Measurements from ENCODE around the gene SSC4D. TPM values are rescaled to one million over a fixed set of nuclear protein-coding genes. Genes with fewer than 3 reads are reported as not detected.

SSC4D gene
- polyA plus RNA-seq, 1 donor from 2014 or later: 2.5 TPM

DNA sequence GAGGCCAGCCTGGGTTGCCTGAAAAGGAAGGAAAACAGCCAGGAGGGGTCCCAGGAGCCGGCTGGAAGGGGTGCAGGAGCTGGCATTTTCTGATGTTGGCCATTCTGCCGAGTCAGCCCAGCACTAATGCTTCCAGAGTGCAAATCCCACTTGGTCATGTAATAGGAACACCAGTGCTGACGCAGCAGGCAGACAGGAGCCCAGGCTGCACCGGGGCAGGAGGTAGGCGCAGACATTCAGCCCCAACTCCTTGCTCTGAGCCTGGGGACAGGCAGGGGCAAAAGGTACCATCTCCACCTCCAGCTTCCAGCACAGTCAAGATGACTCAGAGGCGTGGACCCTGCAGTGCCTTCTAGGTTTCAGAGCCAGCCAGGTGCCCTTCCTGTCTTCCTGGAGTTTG is 40.5 kb downstream of the SSC4D start:
- no peaks in the 10 kb centered on the region for H3K36me3 ChIP-seq (ENCODE audit: insufficient read depth, low read length)
- H3K9ac ChIP-seq (ENCODE audit: low read length): no peak overlapping the region
- no peaks in the 10 kb centered on the region for H3K9me3 ChIP-seq (ENCODE audit: low read length)
- no peak overlapping the region for H3K4me2 ChIP-seq (ENCODE audit: low read length)
- H3K79me2 ChIP-seq (replicated peaks; ENCODE audit: insufficient read depth, low read length): no peaks in the 10 kb centered on the region
- H3K27ac ChIP-seq (ENCODE audit: low read length): no peak overlapping the region
- no peaks in the 10 kb centered on the region for H3K27me3 ChIP-seq (ENCODE audit: insufficient read depth, low read depth, low read length)
- no peak overlapping the region for H3K4me3 ChIP-seq (ENCODE audit: low read length)
- TF ChIP-seq, protein P1, sequence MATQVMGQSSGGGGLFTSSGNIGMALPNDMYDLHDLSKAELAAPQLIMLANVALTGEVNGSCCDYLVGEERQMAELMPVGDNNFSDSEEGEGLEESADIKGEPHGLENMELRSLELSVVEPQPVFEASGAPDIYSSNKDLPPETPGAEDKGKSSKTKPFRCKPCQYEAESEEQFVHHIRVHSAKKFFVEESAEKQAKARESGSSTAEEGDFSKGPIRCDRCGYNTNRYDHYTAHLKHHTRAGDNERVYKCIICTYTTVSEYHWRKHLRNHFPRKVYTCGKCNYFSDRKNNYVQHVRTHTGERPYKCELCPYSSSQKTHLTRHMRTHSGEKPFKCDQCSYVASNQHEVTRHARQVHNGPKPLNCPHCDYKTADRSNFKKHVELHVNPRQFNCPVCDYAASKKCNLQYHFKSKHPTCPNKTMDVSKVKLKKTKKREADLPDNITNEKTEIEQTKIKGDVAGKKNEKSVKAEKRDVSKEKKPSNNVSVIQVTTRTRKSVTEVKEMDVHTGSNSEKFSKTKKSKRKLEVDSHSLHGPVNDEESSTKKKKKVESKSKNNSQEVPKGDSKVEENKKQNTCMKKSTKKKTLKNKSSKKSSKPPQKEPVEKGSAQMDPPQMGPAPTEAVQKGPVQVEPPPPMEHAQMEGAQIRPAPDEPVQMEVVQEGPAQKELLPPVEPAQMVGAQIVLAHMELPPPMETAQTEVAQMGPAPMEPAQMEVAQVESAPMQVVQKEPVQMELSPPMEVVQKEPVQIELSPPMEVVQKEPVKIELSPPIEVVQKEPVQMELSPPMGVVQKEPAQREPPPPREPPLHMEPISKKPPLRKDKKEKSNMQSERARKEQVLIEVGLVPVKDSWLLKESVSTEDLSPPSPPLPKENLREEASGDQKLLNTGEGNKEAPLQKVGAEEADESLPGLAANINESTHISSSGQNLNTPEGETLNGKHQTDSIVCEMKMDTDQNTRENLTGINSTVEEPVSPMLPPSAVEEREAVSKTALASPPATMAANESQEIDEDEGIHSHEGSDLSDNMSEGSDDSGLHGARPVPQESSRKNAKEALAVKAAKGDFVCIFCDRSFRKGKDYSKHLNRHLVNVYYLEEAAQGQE (IDR thresholded peaks at IDR 0.05; ENCODE audit: borderline replicate concordance): no peak
- TF ChIP-seq MXI1 (conservative IDR thresholded peaks at IDR 0.05; ENCODE audit: poor library complexity, severe bottlenecking): no peak
- no peak for TF ChIP-seq TAF1 (IDR thresholded peaks at IDR 0.05; ENCODE audit: low read depth)
- no peak for TF ChIP-seq POLR2AphosphoS5 (IDR thresholded peaks at IDR 0.05)
- TF ChIP-seq RAD21 (conservative IDR thresholded peaks at IDR 0.05): no peak
- TF ChIP-seq SMC3 (conservative IDR thresholded peaks at IDR 0.05; ENCODE audit: poor library complexity): no peak
- TF ChIP-seq EP300 (conservative IDR thresholded peaks at IDR 0.05; ENCODE audit: poor library complexity, severe bottlenecking): no peak
- TF ChIP-seq EZH2 (IDR thresholded peaks at IDR 0.05; ENCODE audit: borderline replicate concordance, insufficient read depth, low read length, poor library complexity, severe bottlenecking): no peak
- TF ChIP-seq, protein P2, sequence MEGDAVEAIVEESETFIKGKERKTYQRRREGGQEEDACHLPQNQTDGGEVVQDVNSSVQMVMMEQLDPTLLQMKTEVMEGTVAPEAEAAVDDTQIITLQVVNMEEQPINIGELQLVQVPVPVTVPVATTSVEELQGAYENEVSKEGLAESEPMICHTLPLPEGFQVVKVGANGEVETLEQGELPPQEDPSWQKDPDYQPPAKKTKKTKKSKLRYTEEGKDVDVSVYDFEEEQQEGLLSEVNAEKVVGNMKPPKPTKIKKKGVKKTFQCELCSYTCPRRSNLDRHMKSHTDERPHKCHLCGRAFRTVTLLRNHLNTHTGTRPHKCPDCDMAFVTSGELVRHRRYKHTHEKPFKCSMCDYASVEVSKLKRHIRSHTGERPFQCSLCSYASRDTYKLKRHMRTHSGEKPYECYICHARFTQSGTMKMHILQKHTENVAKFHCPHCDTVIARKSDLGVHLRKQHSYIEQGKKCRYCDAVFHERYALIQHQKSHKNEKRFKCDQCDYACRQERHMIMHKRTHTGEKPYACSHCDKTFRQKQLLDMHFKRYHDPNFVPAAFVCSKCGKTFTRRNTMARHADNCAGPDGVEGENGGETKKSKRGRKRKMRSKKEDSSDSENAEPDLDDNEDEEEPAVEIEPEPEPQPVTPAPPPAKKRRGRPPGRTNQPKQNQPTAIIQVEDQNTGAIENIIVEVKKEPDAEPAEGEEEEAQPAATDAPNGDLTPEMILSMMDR (IDR thresholded peaks at IDR 0.05; ENCODE audit: poor library complexity, severe bottlenecking): no peak
- H3F3A ChIP-seq (ENCODE audit: insufficient read depth, low read length, poor library complexity, severe bottlenecking): no peaks in the 10 kb centered on the region
- no peak overlapping the region for H2AFZ ChIP-seq (ENCODE audit: low read depth, low read length)
- no peaks in the 10 kb centered on the region for H4K20me1 ChIP-seq (ENCODE audit: insufficient read depth)
- no peaks in the 10 kb centered on the region for H3K9me2 ChIP-seq (ENCODE audit: insufficient read depth, low read length)

DNA sequence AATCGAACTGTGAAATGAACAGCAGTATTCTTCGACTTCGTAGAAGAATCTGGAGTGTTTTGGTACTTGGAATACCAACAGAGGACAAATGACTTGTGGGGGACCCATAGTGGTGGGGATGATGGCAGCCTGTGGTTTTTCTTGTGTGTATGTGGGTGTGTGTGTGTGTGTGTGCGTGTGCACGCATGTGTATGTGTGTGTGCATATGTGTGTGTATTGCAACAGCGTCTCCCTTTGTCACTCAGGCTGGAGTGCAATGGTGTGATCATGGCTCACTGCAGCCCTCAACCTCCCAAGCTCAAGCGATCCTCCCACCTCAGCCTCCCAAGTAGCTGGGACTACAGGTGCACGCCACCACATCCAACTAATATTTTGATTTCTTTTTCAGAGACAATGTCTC is 41.3 kb downstream of the SSC4D start:
- Histone ChIP-seq H3K4me2 (ENCODE audit: low read length) (no peak overlapping the region), H3K9ac (ENCODE audit: low read length) (no peak overlapping the region)

More for the DNA sequence above, 41.3 kb downstream of the SSC4D start:
- H3K79me2 ChIP-seq (replicated peaks; ENCODE audit: insufficient read depth, low read length): no peaks in the 10 kb centered on the region
- no peak overlapping the region for H3K27ac ChIP-seq (ENCODE audit: low read length)
- H3K27me3 ChIP-seq (ENCODE audit: insufficient read depth, low read depth, low read length): no peaks in the 10 kb centered on the region
- H3K9me2 ChIP-seq (ENCODE audit: insufficient read depth, low read length): no peaks in the 10 kb centered on the region
- no peak for TF ChIP-seq TAF1 (IDR thresholded peaks at IDR 0.05; ENCODE audit: low read depth)
- no peak for TF ChIP-seq EP300 (conservative IDR thresholded peaks at IDR 0.05; ENCODE audit: poor library complexity, severe bottlenecking)
- TF ChIP-seq POLR2AphosphoS5 (IDR thresholded peaks at IDR 0.05): no peak
- no peak for TF ChIP-seq MXI1 (conservative IDR thresholded peaks at IDR 0.05; ENCODE audit: poor library complexity, severe bottlenecking)
- TF ChIP-seq, protein P1 (IDR thresholded peaks at IDR 0.05; ENCODE audit: borderline replicate concordance): no peak
- TF ChIP-seq, protein P2 (IDR thresholded peaks at IDR 0.05; ENCODE audit: poor library complexity, severe bottlenecking): no peak
- TF ChIP-seq EZH2 (IDR thresholded peaks at IDR 0.05; ENCODE audit: borderline replicate concordance, insufficient read depth, low read length, poor library complexity, severe bottlenecking): no peak
- no peak for TF ChIP-seq SMC3 (conservative IDR thresholded peaks at IDR 0.05; ENCODE audit: poor library complexity)
- TF ChIP-seq RAD21 (conservative IDR thresholded peaks at IDR 0.05): no peak
- H3K36me3 ChIP-seq (ENCODE audit: insufficient read depth, low read length): no peaks in the 10 kb centered on the region
- no peak overlapping the region for H2AFZ ChIP-seq (ENCODE audit: low read depth, low read length)
- H3F3A ChIP-seq (ENCODE audit: insufficient read depth, low read length, poor library complexity, severe bottlenecking): no peaks in the 10 kb centered on the region
- no peaks in the 10 kb centered on the region for H3K9me3 ChIP-seq (ENCODE audit: low read length)
- H3K4me3 ChIP-seq (ENCODE audit: low read length): no peak overlapping the region
- H4K20me1 ChIP-seq (ENCODE audit: insufficient read depth): no peaks in the 10 kb centered on the region
